Stimulated activated CD4-positive, alpha-beta T cell treated with anti-CD3 and anti-CD28 coated beads, Interleukin-2, amount 100 ng/mL, for 4 hours (primary cell): Measurements from ENCODE around the gene CHIT1.
"Not testable (repeated sequence)": the region's sequence is repeated elsewhere in the genome, so short reads cannot be mapped to it uniquely, and the experiment has no call there.

Source experiments
- DNase-seq: peaks from one replicate; pipeline ENCODE4 v3.0.0-alpha.2; 2020; ENCODE audit warnings: low read depth

The CHIT1 gene

DNA sequence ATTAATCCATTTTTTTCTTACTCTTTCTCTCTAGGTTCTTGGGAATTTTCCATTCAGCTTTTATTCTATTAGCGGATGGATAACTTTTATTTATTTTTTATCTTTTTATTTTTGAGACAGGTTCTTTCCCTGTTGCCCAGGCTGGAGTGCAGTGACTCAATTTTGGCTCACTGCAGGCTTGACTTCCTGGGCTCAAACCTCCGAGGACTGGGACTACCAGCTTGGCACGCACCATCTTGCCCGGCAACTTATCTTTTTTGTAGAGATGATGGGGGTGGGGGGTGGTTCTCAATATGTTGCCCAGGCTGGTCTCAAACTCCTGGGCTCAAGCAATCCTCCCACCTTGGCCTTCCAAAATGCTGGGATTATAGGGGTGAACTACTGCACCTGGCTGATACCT, 36.1 kb upstream of the CHIT1 start:
- DNase-seq: no peak

DNA sequence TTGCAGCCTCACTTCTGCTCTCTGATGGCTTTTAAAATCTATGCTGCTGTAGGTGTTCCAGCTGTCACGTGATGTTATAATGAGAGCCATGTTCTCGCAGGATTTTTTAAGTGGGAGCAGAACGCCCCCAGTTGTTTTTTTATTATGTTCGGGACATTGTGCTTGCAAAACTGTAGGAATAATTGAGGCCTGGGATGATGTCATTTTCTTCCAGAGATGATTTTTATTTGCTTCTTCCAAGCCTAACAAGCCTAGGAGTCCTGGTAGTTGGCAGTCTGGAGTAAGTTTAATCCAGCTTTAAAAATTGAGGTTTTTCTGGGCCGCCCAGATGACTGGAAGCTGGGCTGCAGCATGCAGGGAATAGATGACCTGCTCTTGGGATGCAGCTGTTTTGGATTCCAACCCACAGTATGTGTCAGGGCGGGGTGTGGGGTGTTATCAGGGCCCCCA, 34.6 kb upstream of the CHIT1 start:
- DNase-seq: no peak

DNA sequence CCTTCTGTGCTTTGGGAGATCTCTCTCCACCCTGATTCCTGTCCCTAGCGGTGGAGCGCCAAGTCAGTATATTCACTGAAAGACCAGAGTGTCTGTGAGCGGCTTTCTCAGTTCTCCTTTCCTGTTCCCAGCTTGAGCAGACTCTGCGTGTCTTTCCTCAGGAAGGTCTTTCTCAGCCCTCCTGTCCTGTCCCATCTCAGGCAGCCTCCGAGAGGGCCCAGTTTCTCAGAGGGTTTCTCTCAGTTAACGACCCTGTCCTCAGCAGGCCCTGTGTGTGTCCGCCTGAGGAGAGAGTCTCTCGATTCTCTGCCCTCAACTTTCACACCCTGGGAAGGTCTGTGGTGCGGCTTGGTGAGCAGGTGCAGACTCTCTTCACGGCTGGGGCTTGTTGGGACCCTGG, 34.0 kb upstream of the CHIT1 start:
- no peak for DNase-seq

DNA sequence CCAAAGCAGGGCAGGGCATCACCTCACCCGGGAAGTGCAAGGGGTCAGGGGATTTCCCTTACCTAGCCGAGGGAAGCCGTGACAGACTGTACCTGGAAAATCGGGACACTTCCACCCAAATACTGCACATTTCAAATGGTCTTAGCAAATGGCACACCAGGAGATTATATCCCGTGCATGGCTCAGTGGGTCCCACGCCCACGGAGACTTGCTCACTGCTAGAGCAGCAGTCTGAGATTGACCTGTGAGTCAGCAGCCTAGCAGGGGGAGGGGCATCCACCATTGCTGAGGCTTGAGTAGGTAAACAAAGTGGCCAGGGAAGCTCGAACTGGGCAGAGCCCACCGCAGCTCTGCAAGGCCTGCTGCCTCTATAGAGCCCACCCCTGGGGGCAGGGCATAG, 27.2 kb upstream of the CHIT1 start:
- not testable (repeated sequence) for DNase-seq

DNA sequence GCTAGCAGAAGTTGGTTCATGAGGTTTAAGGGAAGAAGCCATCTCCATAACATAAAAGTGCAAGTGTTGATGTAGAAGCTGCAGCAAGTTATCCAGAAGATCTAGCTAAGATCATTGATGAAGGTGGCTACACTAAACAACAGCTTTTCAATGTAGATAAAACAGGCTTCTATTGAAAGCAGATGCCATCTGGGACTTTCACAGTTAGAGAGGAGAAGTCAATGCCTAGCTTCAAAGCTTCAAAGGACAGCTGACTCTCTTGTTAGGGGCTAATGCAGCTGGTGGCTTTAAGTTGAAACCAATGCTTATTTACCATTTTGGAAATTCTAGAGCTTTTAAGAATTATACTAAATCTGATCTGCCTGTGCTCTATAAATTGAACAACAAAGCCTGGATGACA, 25.3 kb upstream of the CHIT1 start:
- not testable (repeated sequence) for DNase-seq

DNA sequence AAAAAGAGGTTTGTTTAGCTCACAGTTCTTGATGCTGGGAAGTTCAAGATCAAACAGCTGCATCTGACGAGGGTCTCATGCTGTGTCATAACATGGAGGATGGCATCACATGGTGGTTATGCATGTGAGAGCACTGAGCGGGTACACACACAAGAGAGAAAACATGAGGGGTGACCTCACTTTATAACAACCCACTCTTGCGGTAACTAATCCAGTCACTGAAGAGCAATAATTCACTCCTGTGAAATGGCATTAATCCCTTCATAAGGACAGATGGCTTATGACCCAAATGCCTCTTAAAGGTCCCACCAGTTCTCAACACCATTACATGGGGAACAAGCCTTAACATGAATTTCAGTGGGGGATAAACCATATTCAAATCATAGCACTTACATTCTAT, 23.2 kb upstream of the CHIT1 start:
- no peak for DNase-seq

DNA sequence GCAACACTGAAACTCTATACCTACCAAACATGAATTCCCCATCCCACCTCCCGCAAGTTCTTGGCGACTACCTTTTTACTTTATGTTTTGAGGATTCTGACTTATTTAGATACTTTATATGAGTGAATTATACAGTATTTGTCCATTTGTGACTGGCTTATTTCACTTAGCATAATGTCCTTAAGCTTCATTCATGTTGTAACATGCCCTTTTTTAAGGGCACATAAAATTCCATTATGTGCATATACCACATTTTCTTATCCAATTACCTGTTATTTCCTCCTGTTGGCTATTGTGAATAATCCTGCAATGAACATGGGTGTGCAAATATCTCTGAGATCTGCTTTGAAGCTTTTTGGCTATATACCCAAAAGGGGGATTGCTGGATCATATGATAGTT, 22.0 kb upstream of the CHIT1 start:
- DNase-seq: no peak

DNA sequence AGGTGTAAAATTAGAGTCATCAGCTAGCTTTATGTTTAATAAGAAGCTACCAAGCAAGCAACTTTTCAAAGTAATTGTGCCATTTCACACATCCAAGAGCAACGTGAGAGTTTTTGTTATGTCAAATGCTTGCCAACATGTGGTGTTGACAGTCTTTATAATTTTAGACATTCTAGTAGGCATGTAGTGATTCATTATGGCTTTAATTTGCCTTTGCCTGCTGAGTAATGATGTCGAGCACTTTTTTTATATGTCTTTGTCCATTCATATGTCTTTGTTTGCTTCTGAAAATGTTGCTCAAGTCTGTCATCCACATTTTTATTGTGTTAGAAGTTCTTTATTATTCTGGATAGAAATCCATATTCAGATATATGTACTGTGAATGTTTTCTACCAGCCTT, 21.4 kb upstream of the CHIT1 start:
- no peak for DNase-seq

DNA sequence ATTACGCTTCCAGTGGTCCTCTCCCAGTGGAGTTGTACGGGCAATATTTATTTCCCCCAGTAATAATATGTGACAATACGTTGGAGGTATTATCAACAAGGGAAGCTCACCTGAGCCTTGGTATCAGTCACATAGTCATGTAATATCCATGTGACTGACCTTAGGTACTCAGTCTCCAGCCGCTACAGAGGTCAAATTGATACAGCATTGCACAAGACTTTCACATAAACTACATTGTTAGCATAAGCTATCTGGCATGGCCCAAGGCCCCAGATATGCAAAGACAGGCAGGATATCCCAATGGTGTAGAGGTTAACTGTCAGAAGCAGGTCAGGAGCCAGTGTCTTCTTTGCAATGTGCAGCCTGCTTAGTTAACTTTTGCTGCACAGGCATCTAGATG, 15.3 kb upstream of the CHIT1 start:
- DNase-seq: no peak

DNA sequence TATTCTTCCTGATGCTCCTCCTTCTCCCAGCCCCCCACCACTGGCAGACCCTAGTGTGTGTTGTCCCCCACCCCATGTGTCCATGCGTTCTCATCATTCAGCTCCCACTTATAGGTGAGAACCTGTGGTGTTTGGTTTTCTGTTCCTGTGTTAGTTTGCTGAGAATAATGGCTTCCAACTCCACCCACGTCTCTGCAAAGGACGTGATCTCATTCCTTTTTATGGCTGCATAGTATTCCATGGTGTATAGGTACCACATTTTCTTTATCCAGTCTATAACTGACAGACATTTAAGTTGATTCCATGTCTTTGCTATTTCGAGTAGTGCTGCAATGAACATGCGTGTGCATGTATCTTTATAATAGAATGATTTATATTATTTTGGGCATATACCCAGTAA, 12.2 kb upstream of the CHIT1 start:
- DNase-seq: not testable (repeated sequence)

DNA sequence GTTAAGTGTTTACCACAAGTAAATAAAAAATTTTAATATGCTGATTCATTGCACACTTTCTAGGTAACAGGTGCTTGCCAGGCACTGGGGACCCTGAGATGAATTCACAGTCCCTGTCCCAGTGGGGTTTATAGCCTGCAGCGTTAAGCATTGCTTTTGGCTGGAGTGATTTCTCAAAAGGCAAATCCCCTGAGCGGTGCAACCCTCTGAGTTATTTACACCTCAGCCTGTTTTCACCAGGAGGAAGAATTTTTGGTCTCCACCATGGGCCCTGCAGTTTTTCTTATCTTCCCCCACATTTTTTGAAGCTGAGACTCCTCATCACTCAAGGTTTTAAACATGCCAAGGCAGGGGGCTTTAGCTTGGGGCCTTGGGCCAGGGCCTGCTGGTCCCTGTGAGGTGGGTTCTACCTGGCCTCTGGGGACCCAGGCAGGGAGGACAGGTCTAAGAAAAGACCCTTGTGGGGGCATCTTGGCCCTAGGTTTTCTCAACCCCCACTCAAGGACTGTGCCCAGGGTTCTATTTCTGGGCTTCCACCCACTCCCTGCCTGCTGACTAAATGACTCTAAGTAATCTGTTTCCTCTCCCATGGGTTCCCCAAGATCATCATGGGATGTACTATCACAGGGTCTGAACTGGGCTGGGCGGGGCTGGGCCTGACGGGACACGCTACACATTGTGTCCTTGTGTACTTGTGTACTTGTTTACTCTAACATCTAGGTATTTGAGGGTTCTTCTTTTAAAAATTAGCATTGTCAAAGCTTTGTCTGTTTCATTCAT, 10.2 kb upstream of the CHIT1 start:
- DNase-seq: no peak

DNA sequence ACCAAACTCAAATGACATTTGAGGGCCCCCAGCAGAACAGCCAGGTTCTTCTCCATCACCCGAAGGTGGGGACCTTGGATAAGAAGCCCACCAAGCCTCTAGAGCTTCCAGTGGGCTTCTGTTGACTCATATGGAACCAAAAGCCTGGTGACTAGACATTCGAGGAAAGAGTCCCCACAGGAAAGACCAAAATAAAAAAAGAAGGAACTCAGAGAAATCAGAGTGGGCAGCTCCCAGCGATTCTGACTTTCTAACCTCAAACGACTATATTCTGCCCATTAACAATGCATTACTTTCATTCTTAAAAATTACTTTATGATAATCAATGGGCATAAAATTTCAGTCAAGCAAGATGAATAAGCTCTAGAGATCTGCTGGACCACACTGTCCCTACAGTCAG, 9.6 kb upstream of the CHIT1 start:
- no peak for DNase-seq

DNA sequence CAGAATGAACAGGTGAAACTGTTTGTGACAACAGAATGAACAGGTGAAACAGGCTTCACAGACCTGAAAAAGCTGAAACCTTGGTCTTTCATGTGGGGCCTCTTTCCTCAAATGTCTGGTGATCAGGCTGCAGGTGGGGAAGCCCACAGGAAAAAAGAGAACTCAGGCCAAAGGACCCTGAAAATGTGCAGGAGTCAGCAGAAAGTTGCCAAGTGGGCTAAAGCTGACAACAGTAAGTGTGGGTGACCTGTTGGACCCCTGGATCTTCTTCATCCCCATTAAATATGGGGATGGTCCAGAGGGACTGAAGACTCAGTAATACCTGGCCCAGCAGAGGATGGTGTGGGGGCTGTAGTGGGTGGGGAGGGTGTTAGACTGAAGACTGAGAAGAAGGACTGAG, 9.1 kb upstream of the CHIT1 start:
- no peak for DNase-seq

DNA sequence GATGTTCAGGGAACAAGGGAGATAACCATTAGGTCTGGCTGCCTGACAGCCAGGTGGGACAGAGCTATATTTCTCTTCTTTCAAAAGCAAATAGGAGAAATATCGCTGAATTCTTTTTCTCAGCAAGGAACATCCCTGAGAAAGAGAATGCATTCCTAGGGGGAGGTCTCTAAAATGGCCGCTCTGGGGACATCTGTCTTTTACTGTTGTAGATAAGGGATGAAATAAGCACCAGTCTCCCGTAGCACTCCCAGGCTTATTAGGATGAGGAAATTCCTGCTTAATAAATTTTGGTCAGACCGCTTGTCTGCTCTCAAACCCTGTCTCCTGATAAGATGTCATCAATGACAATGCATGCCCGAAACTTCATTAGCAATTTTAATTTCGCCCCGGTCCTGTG, 5.4 kb upstream of the CHIT1 start:
- not testable (repeated sequence) for DNase-seq

DNA sequence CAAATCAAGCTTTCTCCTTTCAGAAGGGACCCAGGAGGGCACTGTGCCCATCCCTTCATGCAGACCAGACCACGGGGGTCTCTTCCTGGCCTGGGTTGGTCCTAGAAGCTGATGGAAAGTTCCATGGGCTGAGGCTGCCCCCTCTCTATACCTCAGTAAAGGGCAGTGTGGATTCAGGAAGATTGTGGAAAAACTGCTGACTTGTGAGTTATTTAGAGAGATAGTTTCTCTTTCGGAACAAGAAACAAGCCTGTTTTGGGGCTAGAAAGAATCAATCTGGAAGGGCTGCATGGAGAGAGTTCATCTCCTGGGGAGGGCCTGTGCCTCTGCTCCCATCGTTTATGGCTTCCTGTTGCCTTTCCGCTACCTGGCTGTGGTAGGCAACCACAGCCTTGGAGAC, 803 bp downstream of the CHIT1 start:
- DNase-seq: no peak

DNA sequence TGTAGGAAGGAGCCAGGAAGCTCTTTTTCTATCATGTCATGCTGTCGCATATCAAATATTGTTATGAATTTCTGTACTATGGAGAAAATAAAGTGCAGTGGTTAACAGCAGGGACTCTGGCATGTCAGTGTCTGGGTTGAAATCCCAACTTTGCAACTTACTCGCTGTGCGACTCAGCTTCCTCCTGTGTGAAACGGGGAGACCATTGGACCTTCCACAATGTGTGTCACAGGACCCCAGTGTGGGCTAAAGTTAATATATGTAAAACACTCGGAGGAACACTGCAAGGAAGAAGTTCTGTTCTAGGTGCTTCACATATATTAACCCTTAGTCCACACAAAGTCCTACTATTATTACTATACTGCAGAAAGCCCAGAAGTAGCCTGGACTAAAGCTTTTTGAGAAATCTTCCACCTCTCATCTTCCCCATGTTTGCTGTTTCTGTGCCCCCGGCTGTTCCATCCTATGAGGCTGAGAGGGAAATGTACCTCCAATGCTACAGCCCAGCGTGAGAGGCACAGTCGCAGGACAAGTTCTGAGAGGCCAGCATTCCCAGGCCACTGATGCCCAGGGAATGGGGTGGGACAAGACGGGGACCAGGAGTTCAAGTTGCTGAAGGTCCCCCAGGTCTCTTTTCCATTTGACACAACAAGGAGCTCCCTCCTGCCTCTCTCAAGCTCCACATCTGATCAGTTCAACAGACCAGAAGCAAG, 1.9 kb downstream of the CHIT1 start:
- DNase-seq: no peak

DNA sequence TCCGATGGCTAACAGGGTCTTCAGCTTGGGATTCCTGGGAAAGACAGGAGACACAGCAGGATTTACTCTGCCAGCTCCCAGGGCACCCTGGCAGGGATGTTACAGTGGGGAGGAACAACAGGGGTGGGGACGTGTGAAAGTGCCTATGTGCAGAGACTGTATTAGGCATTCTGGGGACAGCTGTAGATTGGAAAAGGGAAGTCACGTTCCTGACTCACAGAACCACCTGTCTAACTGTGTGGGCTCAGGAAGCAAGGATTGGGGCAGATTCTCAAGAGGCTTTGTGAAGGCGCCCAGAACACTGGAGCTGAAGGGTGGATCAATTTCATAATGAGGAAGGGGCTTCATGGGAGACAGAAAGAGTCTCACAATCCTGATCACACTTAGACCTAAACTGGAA, 4.4 kb downstream of the CHIT1 start:
- no peak for DNase-seq

DNA sequence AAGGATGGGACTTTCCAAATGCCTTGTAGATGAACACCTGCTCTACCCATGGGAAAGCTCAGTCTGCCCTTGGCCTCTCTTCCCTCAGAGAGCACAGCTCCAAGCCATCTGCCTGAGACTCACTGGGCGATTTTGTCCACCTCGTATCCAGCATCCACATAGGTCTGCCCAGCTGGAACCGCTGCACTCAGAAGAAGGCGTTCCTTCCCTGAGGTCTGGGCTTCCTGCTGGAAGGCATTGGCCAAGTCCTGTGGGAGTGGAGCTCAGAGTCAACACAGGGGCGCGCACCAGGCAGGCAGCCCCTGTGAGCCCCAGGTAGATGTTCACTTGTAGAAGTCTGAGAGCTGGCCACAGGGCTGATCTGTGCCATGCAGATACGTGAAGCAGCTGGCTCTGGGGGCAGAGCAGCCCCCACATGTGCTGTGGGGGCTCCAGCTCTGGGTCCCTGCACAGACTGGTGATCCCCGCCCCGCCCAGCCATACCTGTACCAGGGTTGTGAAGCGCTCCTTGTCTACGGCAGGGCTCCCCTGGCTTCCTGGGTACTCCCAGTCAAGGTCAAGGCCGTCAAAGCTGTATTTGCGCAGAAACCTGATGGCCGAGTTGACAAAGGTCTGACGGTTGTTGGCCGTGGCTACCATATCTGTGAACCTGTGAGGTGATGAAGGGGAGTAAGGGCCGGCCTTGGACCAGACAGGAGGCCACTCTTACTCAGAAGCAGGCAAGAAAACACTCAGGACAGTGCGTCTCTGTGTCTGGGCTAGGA, 6.3 kb downstream of the CHIT1 start:
- no peak for DNase-seq

DNA sequence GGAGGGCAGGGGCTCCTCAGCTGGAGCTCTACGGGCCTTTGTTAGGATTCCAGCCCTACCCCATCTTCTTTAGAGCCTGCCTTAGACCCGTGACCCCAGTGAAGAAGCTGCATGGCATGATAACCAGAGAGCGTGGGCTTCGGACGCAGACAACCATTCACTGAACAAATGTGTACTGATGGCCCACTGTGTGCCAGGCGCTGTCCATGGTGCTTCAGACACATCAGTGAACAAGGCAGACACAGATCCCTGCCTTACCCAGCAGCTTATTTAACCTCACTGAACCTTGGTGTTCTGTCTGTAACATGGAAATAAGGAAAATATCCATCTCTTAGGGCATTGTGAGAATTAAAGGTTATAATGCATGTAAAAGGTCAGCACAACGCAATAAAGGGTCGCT, 9.5 kb downstream of the CHIT1 start:
- no peak for DNase-seq

DNA sequence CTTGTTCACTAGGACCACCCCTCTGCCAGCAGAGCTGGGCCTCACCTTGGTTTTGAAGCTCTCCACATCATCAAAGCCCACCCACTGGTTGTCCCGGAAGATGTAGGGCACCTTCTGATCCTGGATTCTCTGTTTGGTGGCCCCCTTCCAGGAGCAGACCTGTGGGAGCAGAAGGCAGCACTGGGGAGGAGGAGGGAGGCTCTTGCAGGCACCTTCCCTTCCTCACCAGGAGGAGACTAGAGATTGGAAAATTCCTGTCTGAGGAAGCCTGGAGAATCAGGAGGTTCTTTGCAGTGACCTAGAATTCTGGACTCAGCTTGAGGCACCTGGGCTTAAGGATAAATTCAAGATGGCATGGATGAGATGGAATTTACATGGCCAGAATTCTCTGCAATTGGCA, 10.3 kb downstream of the CHIT1 start:
- DNase-seq: no peak

DNA sequence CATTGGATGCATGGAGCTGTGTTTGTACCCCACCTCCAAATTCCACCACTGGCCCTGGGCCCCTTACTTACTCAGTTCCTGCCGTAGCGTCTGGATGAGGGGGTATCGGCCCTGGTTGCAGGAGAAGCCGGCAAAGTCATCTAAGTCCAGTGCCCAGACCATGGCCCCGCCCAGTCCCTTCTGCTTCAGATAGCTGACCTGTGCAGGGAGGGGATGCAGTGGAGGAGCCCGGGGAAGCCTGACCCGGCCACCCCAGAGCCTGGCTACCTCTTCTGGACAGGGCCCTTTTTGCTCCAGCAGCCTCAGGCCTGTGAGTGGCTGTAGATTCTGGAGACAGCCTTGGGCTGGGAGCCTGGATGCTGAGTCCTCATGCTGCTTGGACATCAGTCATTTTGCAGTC, 11.8 kb downstream of the CHIT1 start:
- no peak for DNase-seq

DNA sequence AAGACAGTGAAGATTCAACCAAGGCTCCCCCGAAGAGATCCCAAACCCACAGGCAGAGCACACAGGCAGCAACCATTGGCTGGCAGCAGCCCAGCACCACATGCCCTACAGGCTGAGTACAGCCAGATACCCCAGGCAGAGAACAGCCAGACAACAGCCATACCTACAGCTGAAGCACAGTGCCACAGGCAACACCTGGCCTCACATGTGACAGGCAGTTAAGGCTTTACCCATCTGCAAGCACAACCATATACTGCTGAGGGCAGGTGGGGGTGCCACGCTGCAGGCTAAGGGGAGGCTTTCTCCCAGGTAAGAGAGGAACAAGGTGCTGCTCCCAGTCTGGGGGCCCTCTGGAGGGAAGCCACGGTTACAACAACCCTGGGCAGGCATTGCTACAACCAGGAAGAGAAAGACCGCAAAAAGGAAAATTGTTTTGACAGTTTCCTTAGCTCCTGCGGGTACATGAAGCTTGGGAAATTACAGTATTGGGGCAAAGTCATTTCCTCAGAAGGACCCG, 12.3 kb downstream of the CHIT1 start:
- no peak for DNase-seq
